ENCODE results near the gene HLA-DOA. TPM values are rescaled to one million over a fixed set of nuclear protein-coding genes. Genes with fewer than 3 reads are reported as not detected.

Gene HLA-DOA
- total and polyA plus RNA-seq, 4 donors: 1.4 to 5.8 (median 3.2) TPM

DNA sequence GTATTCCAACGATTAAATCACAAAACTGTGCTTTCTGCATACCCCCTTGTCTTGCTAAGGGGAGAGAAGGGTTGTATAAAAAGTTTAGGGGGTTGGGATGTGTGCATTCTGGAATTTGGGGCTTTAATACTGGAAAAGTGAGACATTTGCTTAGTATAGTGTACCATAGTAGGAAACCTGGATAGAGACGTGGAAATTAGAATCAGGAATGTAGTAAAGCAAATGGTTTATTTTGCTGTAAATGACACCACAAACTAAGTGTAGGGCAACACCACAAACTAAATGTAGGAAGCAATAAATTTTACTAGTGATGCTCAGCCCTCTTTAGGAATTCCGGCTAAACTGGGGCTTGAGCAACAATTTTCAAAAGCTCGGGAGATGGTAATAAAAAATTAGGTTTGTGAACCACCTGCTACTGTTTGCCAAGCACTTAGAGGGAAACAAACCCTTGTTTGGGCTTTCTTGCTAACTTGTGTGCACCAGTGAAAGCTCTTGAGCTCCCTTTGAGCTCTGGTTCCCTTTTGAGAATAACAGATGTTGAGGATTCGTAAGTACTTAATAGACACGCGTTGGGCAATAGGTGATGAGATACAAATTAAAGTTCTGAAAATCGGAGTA lies 27.2 kb downstream of the HLA-DOA start:
- 40% methylated on average over 6 of the region's 8 CpGs for WGBS (ENCODE audit: insufficient coverage)
- Histone ChIP-seq H3K27ac (ENCODE audit: low read depth, low read length) (no peak overlapping the region), H3K36me3 (ENCODE audit: control insufficient read depth, insufficient read depth, low read length) (peaks cover 46% of the 10 kb centered on the region), H3K4me1 (ENCODE audit: control insufficient read depth, insufficient read depth, low read length) (peaks cover 2% of the 10 kb centered on the region), H3K9me3 (ENCODE audit: control insufficient read depth, insufficient read depth, low read length) (no peaks in the 10 kb centered on the region), H3K27me3 (ENCODE audit: control insufficient read depth, insufficient read depth, low read length) (no peaks in the 10 kb centered on the region), H3K4me3 (ENCODE audit: low read depth, low read length) (no peak overlapping the region)
- DNase-seq (ENCODE audit: low read depth in 4 of 6, low spot score in 6 of 6): no peak

DNA sequence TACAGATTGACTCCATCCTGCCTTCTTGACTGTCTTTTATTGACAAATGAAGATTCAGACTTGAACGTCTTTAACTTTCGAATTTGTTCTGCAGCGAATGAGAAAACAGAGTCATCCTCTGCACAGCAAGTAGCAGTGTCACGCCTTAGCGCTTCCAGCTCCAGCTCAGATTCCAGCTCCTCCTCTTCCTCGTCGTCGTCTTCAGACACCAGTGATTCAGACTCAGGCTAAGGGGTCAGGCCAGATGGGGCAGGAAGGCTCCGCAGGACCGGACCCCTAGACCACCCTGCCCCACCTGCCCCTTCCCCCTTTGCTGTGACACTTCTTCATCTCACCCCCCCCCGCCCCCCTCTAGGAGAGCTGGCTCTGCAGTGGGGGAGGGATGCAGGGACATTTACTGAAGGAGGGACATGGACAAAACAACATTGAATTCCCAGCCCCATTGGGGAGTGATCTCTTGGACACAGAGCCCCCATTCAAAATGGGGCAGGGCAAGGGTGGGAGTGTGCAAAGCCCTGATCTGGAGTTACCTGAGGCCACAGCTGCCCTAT lies 28.8 kb downstream of the HLA-DOA start:
- Histone ChIP-seq H3K9me3 (ENCODE audit: control insufficient read depth, insufficient read depth, low read length) (no peaks in the 10 kb centered on the region), H3K36me3 (ENCODE audit: control insufficient read depth, insufficient read depth, low read length) (peaks cover 61% of the 10 kb centered on the region), H3K4me3 (ENCODE audit: low read depth, low read length) (no peak overlapping the region), H3K27me3 (ENCODE audit: control insufficient read depth, insufficient read depth, low read length) (no peaks in the 10 kb centered on the region), H3K4me1 (ENCODE audit: control insufficient read depth, insufficient read depth, low read length) (peaks cover 9% of the 10 kb centered on the region), H3K27ac (ENCODE audit: low read depth, low read length) (no peak overlapping the region)
- 74% methylated on average over 8 of the region's 11 CpGs for WGBS (ENCODE audit: insufficient coverage)
- no peak for DNase-seq (ENCODE audit: low read depth in 4 of 6, low spot score in 6 of 6)

DNA sequence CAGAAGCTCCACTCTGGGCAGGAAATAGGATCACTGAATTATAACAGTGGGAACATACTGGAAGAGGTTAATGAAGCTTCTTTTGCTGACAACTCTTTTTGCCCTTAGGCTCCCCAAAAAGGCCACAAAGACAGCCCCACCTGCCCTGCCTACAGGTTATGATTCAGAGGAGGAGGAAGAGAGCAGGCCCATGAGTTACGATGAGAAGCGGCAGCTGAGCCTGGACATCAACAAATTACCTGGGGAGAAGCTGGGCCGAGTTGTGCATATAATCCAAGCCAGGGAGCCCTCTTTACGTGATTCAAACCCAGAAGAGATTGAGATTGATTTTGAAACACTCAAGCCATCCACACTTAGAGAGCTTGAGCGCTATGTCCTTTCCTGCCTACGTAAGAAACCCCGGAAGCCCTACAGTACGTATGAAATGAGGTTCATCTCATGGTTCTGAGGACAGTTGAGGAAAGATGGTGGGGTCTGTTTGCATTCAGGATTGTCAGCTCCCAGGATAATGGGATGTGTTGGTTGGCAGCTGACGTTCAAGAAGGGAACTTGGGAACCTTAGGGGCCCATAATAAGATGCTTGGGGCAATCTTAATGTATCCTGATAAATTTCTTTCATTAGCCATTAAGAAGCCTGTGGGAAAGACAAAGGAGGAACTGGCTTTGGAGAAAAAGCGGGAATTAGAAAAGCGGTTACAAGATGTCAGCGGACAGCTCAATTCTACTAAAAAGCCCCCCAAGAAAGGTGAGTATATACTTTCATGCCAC lies 29.5 kb downstream of the HLA-DOA start:
- WGBS (ENCODE audit: insufficient coverage): 92% methylated on average over 5 of the region's 12 CpGs
- H3K36me3 ChIP-seq (ENCODE audit: control insufficient read depth, insufficient read depth, low read length): peaks cover 65% of the 10 kb centered on the region
- H3K27me3 ChIP-seq (ENCODE audit: control insufficient read depth, insufficient read depth, low read length): no peaks in the 10 kb centered on the region
- peaks cover 11% of the 10 kb centered on the region for H3K4me1 ChIP-seq (ENCODE audit: control insufficient read depth, insufficient read depth, low read length)
- no peaks in the 10 kb centered on the region for H3K9me3 ChIP-seq (ENCODE audit: control insufficient read depth, insufficient read depth, low read length)
- H3K27ac ChIP-seq (ENCODE audit: low read depth, low read length): no peak overlapping the region
- no peak overlapping the region for H3K4me3 ChIP-seq (ENCODE audit: low read depth, low read length)
- no peak for DNase-seq (ENCODE audit: low read depth in 4 of 6, low spot score in 6 of 6)

DNA sequence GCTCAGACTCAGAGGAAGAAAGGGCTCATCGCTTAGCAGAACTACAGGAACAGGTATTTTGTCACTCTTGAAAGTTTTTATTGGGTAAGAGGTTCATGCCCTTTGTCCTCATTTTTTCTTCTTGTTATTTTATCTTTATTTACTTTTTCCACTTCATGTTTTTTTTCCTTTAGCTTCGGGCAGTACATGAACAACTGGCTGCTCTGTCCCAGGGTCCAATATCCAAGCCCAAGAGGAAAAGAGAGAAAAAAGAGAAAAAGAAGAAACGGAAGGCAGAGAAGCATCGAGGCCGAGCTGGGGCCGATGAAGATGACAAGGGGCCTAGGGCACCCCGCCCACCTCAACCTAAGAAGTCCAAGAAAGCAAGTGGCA lies 31.5 kb downstream of the HLA-DOA start:
- peaks cover 18% of the 10 kb centered on the region for H3K4me1 ChIP-seq (ENCODE audit: control insufficient read depth, insufficient read depth, low read length)
- H3K36me3 ChIP-seq (ENCODE audit: control insufficient read depth, insufficient read depth, low read length): peaks cover 78% of the 10 kb centered on the region
- H3K27ac ChIP-seq (ENCODE audit: low read depth, low read length): no peak overlapping the region
- DNase-seq (ENCODE audit: low read depth in 4 of 6, low spot score in 6 of 6): no peak
- H3K9me3 ChIP-seq (ENCODE audit: control insufficient read depth, insufficient read depth, low read length): no peaks in the 10 kb centered on the region
- WGBS (ENCODE audit: insufficient coverage): 90% methylated on average over 2 of the region's 7 CpGs
- H3K27me3 ChIP-seq (ENCODE audit: control insufficient read depth, insufficient read depth, low read length): no peaks in the 10 kb centered on the region
- H3K4me3 ChIP-seq (ENCODE audit: low read depth, low read length): no peak overlapping the region

DNA sequence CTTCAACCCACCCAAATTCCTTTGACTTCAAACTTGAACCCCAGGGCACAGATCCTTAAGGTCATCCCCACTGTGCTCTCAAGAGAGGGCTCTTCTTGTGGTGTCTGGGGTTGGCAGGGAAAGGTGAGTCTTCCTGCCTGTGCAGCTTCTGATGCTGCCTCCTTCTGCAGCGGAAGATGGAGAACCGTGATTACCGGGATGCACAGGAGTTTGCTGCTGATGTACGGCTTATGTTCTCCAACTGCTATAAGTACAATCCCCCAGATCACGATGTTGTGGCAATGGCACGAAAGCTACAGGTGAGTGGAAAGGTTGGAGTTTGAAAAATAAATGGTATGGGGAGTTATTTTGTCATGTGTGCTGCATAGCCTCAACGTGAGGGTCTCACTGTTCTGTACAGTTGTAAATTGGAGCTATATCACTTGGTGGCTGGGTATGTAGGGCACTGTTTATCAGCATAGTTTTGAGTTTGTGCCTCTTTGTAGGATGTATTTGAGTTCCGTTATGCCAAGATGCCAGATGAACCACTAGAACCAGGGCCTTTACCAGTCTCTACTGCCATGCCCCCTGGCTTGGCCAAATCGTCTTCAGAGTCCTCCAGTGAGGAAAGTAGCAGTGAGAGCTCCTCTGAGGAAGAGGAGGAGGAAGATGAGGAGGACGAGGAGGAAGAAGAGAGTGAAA lies 32.0 kb downstream of the HLA-DOA start:
- 64% methylated on average over 4 of the region's 10 CpGs for WGBS (ENCODE audit: insufficient coverage)
- Histone ChIP-seq H3K36me3 (ENCODE audit: control insufficient read depth, insufficient read depth, low read length) (peaks cover 83% of the 10 kb centered on the region), H3K27ac (ENCODE audit: low read depth, low read length) (no peak overlapping the region), H3K4me3 (ENCODE audit: low read depth, low read length) (no peak overlapping the region), H3K27me3 (ENCODE audit: control insufficient read depth, insufficient read depth, low read length) (no peaks in the 10 kb centered on the region), H3K9me3 (ENCODE audit: control insufficient read depth, insufficient read depth, low read length) (no peaks in the 10 kb centered on the region), H3K4me1 (ENCODE audit: control insufficient read depth, insufficient read depth, low read length) (peaks cover 18% of the 10 kb centered on the region)
- DNase-seq (ENCODE audit: low read depth in 4 of 6, low spot score in 6 of 6): no peak

- peaks cover 82% of the 10 kb centered on the region for H3K36me3 ChIP-seq (ENCODE audit: control insufficient read depth, insufficient read depth, low read length)
- no CpG with 5 or more reads among the region's 7 CpGs for whole genome bisulfite sequencing (ENCODE audit: insufficient coverage)
- no peak overlapping the region for H3K4me3 ChIP-seq (ENCODE audit: low read depth, low read length)
- H3K27me3 ChIP-seq (ENCODE audit: control insufficient read depth, insufficient read depth, low read length): no peaks in the 10 kb centered on the region
- peaks cover 17% of the 10 kb centered on the region for H3K4me1 ChIP-seq (ENCODE audit: control insufficient read depth, insufficient read depth, low read length)
- DNase-seq (ENCODE audit: low read depth in 4 of 6, low spot score in 6 of 6): no peak
- H3K27ac ChIP-seq (ENCODE audit: low read depth, low read length): no peak overlapping the region
- no peaks in the 10 kb centered on the region for H3K9me3 ChIP-seq (ENCODE audit: control insufficient read depth, insufficient read depth, low read length)
Measured at GRCh38 chr6:32976334-32977069, 32.9 kb downstream of the HLA-DOA start.

- no peak for DNase-seq (ENCODE audit: low read depth in 4 of 6, low spot score in 6 of 6)
Measured at GRCh38 chr6:32975886-32976285, 33.5 kb downstream of the HLA-DOA start.

DNA sequence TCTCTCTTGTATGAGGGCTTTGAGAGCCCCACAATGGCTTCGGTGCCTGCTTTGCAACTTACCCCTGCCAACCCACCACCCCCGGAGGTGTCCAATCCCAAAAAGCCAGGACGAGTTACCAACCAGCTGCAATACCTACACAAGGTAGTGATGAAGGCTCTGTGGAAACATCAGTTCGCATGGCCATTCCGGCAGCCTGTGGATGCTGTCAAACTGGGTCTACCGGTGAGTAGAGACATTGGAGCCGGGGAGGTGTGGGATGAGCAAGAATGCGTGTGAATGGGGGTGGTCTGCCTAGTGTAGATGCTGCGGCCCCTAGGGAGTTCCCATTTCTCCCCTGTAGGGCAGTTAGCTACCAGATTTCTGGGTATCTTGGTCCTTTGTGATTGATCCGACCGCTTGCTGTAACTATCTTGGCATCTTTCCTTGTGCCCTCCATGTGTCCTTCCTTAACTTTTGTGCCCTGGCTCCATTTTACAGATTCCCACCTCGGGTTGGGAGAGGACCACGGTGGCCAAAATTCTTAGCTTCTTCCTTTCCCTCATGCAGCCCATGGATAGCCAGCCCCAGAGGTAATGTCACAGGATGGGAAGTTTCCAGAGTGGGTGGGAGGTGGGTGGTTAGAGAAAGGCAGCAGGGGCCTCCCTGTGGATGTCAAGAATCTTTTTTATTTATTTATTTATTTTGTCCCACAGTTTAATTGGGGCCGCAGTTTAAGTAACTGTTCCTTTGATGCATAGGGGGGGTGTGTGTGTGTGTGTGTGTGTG lies 34.7 kb downstream of the HLA-DOA start:
- Histone ChIP-seq H3K4me3 (ENCODE audit: low read depth, low read length) (peak overlapping the region; percentile 93), H3K27ac (ENCODE audit: low read depth, low read length) (no peak overlapping the region), H3K9me3 (ENCODE audit: control insufficient read depth, insufficient read depth, low read length) (no peaks in the 10 kb centered on the region), H3K4me1 (ENCODE audit: control insufficient read depth, insufficient read depth, low read length) (peaks cover 26% of the 10 kb centered on the region), H3K27me3 (ENCODE audit: control insufficient read depth, insufficient read depth, low read length) (no peaks in the 10 kb centered on the region), H3K36me3 (ENCODE audit: control insufficient read depth, insufficient read depth, low read length) (peaks cover 66% of the 10 kb centered on the region)
- DNase-seq (ENCODE audit: low read depth in 4 of 6, low spot score in 6 of 6): no peak
- WGBS (ENCODE audit: insufficient coverage): 0% methylated on average over 4 of the region's 14 CpGs

More at GRCh38 chr6:32975886-32976285, 33.5 kb downstream of the HLA-DOA start:
- H3K4me3 ChIP-seq (ENCODE audit: low read depth, low read length): no peak overlapping the region
- H3K36me3 ChIP-seq (ENCODE audit: control insufficient read depth, insufficient read depth, low read length): peaks cover 77% of the 10 kb centered on the region
- H3K27ac ChIP-seq (ENCODE audit: low read depth, low read length): no peak overlapping the region
- H3K27me3 ChIP-seq (ENCODE audit: control insufficient read depth, insufficient read depth, low read length): no peaks in the 10 kb centered on the region
- no peaks in the 10 kb centered on the region for H3K9me3 ChIP-seq (ENCODE audit: control insufficient read depth, insufficient read depth, low read length)
- H3K4me1 ChIP-seq (ENCODE audit: control insufficient read depth, insufficient read depth, low read length): peaks cover 19% of the 10 kb centered on the region
- 90% methylated on average over 1 of the region's 2 CpGs for WGBS (ENCODE audit: insufficient coverage)

GRCh38 chr6:32974016-32974333 lies 35.4 kb downstream of the HLA-DOA start:
- Histone ChIP-seq H3K27me3 (ENCODE audit: control insufficient read depth, insufficient read depth, low read length) (no peaks in the 10 kb centered on the region), H3K9me3 (ENCODE audit: control insufficient read depth, insufficient read depth, low read length) (no peaks in the 10 kb centered on the region), H3K36me3 (ENCODE audit: control insufficient read depth, insufficient read depth, low read length) (peaks cover 59% of the 10 kb centered on the region), H3K4me1 (ENCODE audit: control insufficient read depth, insufficient read depth, low read length) (peaks cover 32% of the 10 kb centered on the region), H3K27ac (ENCODE audit: low read depth, low read length) (peak overlapping the region; percentile 100), H3K4me3 (ENCODE audit: low read depth, low read length) (peak overlapping the region; percentile 93)
- peak in 2 of 6 donors; percentile 51 for DNase-seq (ENCODE audit: low read depth in 4 of 6, low spot score in 6 of 6)
- WGBS (ENCODE audit: insufficient coverage): 0% methylated on average over 1 of the region's 4 CpGs
